Chondrocyte (in vitro differentiated cells): ENCODE measurements around the gene CHRNG. TPM values are rescaled to one million over a fixed set of nuclear protein-coding genes. Genes with fewer than 3 reads are reported as not detected.

Experiments
- DNase-seq: peaks from one replicate; pipeline ENCODE4 v3.0.0; 2021; ENCODE audit warnings: mixed read lengths, low spot score
- H3K27ac Mint-ChIP-seq: one replicate; pipeline ENCODE4 v1.8.0; 2021; ENCODE audit warnings: mild to moderate bottlenecking, moderate library complexity, mixed read lengths; ENCODE audit not compliant: unreplicated experiment
- H3K27me3 Mint-ChIP-seq: 2 replicates; pipeline ENCODE4 v1.8.0; 2021; ENCODE audit warnings: low read depth, mixed read lengths
- H3K36me3 Mint-ChIP-seq: 2 replicates; pipeline ENCODE4 v1.8.0; 2021; ENCODE audit warnings: low read depth, mixed read lengths
- H3K4me1 Mint-ChIP-seq: 2 replicates; pipeline ENCODE4 v1.8.0; 2021; ENCODE audit warnings: low read depth, mild to moderate bottlenecking, mixed read lengths
- H3K4me3 Mint-ChIP-seq: one replicate; pipeline ENCODE4 v1.8.0; 2021; ENCODE audit warnings: mild to moderate bottlenecking, moderate library complexity, mixed read lengths; ENCODE audit not compliant: unreplicated experiment
- H3K9me3 Mint-ChIP-seq: 2 replicates; pipeline ENCODE4 v1.8.0; 2021; ENCODE audit warnings: low read depth, mixed read lengths
- total RNA-seq: library from RNA; stranded (reverse); gene quantifications from 3 replicates; pipeline ENCODE4 v1.2.1, GENCODE V29; 2021
- TF ChIP-seq, protein P1 (sequence below): fragments of 200-600 bp; sonication (generic); IDR thresholded peaks from 2 replicates; pipeline ENCODE4 v1.5.0; 2021; ENCODE audit warnings: antibody characterized with exemption, mild to moderate bottlenecking, moderate library complexity

CHRNG gene
- total RNA-seq, 1 donor from 2014 or later = not detected

DNA sequence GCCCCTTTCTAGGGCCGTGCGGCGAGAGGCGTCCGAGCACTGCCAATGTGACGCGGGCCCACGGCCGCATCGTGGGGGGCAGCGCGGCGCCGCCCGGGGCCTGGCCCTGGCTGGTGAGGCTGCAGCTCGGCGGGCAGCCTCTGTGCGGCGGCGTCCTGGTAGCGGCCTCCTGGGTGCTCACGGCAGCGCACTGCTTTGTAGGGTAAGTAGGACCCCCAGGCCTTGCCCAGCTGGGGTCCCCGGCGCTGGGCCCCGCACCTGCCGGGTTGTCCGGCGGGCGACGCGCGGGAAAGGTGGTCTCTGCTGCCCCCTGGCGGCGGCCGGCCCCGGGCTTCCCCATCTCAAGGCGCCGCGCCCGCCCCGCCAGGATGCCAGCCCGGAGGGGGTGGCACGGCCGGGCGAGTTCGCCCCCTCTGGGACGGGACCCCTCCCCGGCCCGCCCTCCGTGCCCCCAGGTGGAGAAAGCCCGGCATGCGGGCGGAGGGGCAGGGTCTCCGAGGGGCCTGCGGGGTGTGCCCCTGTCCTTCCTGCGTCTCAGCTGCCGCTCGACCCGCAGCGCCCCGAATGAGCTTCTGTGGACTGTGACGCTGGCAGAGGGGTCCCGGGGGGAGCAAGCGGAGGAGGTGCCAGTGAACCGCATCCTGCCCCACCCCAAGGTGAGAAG is 17.4 kb upstream of the CHRNG start:
- TF ChIP-seq, protein P1, sequence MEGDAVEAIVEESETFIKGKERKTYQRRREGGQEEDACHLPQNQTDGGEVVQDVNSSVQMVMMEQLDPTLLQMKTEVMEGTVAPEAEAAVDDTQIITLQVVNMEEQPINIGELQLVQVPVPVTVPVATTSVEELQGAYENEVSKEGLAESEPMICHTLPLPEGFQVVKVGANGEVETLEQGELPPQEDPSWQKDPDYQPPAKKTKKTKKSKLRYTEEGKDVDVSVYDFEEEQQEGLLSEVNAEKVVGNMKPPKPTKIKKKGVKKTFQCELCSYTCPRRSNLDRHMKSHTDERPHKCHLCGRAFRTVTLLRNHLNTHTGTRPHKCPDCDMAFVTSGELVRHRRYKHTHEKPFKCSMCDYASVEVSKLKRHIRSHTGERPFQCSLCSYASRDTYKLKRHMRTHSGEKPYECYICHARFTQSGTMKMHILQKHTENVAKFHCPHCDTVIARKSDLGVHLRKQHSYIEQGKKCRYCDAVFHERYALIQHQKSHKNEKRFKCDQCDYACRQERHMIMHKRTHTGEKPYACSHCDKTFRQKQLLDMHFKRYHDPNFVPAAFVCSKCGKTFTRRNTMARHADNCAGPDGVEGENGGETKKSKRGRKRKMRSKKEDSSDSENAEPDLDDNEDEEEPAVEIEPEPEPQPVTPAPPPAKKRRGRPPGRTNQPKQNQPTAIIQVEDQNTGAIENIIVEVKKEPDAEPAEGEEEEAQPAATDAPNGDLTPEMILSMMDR = peak; percentile 95
- peaks cover 7% of the 10 kb centered on the region for H3K4me1 Mint-ChIP-seq
- no peak for DNase-seq
- no peak overlapping the region for H3K4me3 Mint-ChIP-seq
- H3K27ac Mint-ChIP-seq = no peak overlapping the region
- H3K9me3 Mint-ChIP-seq = no peaks in the 10 kb centered on the region
- no peaks in the 10 kb centered on the region for H3K36me3 Mint-ChIP-seq
- peaks cover 34% of the 10 kb centered on the region for H3K27me3 Mint-ChIP-seq

DNA sequence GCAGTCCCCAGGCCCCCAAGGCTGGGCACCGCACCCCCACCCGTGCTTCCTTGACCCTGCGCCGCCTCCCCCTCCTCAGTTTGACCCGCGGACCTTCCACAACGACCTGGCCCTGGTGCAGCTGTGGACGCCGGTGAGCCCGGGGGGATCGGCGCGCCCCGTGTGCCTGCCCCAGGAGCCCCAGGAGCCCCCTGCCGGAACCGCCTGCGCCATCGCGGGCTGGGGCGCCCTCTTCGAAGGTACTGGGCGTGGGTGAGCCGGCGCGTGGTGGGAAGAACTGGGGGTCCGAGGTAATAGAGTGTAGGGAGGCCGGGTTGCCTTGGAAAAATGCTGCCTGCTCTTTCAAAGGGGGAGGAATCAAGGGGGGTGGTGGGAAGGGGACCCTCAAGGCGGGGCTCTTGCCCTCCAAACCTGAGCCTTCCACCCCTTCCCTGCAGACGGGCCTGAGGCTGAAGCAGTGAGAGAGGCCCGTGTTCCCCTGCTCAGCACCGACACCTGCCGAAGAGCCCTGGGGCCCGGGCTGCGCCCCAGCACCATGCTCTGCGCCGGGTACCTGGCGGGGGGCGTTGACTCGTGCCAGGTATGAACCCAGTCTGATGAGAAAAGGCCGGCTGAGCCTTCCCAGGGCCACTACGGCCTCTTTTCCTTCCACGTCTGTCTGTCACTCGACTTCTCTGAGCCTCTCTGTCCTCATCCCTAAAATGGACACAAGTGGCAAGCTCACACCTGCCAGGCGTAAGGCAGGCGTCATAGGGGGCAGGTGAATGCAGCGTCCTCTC is 16.7 kb upstream of the CHRNG start:
- Mint-ChIP-seq H3K36me3 (no peaks in the 10 kb centered on the region), H3K4me3 (no peak overlapping the region), H3K4me1 (peaks cover 7% of the 10 kb centered on the region), H3K9me3 (no peaks in the 10 kb centered on the region), H3K27ac (no peak overlapping the region), H3K27me3 (peaks cover 30% of the 10 kb centered on the region)
- DNase-seq = no peak
- TF ChIP-seq, protein P1 = no peak

DNA sequence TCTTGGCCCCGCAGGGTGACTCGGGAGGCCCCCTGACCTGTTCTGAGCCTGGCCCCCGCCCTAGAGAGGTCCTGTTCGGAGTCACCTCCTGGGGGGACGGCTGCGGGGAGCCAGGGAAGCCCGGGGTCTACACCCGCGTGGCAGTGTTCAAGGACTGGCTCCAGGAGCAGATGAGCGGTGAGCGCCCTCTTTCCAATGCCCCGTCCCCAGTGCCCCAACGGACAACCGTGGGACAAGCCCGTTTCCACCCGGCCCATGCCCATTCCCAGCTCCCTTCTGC is 16.1 kb upstream of the CHRNG start:
- H3K27ac Mint-ChIP-seq = no peak overlapping the region
- TF ChIP-seq, protein P1 = no peak
- no peaks in the 10 kb centered on the region for H3K9me3 Mint-ChIP-seq
- no peak for DNase-seq
- H3K4me1 Mint-ChIP-seq = peaks cover 7% of the 10 kb centered on the region
- no peaks in the 10 kb centered on the region for H3K36me3 Mint-ChIP-seq
- peaks cover 30% of the 10 kb centered on the region for H3K27me3 Mint-ChIP-seq
- H3K4me3 Mint-ChIP-seq = no peak overlapping the region

DNA sequence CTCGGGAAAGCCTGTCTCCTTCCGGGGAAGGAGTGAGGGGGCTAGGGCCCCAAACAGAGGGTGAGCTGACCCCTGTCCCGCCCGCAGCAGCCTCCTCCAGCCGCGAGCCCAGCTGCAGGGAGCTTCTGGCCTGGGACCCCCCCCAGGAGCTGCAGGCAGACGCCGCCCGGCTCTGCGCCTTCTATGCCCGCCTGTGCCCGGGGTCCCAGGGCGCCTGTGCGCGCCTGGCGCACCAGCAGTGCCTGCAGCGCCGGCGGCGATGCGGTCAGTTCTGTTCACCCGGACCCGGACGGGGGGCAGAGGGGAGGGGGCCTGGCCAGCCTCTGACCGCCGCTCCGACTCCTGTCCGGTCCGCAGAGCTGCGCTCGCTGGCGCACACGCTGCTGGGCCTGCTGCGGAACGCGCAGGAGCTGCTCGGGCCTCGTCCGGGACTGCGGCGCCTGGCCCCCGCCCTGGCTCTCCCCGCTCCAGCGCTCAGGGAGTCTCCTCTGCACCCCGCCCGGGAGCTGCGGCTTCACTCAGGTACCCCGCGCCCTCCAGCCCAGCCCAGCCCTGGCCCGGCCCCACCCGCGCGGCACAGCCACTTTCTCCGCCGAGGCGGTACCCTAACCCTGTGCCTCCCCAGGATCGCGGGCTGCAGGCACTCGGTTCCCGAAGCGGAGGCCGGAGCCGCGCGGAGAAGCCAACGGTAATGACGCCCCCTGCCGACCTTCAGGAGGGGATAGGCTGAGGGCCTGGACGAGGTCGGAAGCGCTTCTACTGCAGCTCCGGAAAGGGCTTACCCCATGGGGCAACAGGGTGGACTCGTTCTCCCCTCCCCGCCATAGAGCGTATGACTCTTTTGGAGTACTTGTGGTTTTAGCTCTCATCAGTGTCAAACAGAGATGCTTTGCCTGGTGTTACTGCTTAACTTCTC is 15.6 kb upstream of the CHRNG start:
- Mint-ChIP-seq H3K27ac (no peak overlapping the region), H3K9me3 (no peaks in the 10 kb centered on the region), H3K4me1 (peaks cover 7% of the 10 kb centered on the region), H3K27me3 (peaks cover 32% of the 10 kb centered on the region), H3K4me3 (peak overlapping the region; percentile 33), H3K36me3 (no peaks in the 10 kb centered on the region)
- TF ChIP-seq, protein P1 = peak; percentile 71
- DNase-seq = no peak

DNA sequence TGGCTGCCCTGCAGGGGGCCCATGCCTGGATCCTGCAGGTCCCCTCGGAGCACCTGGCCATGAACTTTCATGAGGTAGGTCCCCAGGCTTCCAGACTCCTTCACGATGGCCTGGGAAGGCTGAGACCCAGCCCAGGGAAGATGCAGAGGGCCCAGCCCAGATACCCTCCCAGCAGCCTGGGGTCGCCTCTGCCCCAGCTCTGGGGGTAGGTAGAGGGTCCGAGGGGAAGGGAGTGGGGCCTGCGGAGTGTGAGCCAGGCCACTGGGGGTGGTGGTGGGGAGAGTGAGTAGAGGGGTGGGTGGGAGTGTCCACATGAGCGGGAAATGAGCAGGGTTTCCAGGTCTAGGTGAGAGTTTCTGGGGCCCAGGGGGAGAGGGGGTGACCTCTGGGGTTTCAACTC is 14.7 kb upstream of the CHRNG start:
- Mint-ChIP-seq H3K4me3 (no peak overlapping the region), H3K36me3 (no peaks in the 10 kb centered on the region), H3K27me3 (peaks cover 27% of the 10 kb centered on the region), H3K27ac (no peak overlapping the region), H3K9me3 (no peaks in the 10 kb centered on the region), H3K4me1 (peaks cover 7% of the 10 kb centered on the region)
- TF ChIP-seq, protein P1 = no peak
- peak; percentile 62 for DNase-seq
